GM19468 (cell line): ENCODE results near the gene DDX5.

ENCODE experiments used
- ATAC-seq: cut with Tn5 transposase; IDR thresholded peaks from one replicate; pipeline ENCODE4 v1.9.1; 2021; ENCODE audit warnings: mild to moderate bottlenecking, moderate library complexity, moderate number of reproducible peaks; ENCODE audit not compliant: unreplicated experiment; ENCODE audit errors: extremely low read depth

DDX5 gene

DNA sequence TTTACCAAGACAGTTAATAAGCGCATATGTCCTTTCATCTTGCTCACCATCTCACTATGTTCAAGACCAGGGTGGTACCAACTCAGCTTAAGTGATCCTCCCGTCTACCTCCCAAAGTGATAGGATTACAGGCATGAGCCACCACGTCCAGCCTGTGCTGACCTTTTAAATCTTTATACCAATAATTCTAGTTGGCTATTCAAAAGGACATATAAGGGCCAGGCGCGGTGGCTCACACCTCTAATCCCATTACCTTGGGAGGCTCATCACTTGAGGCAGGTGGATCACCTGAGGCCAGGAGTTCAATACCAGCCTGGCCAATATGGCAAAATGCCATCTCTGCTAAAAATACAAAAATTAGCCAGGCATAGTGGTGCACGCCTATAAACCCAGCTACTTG is 3.1 kb upstream of the DDX5 start:
- no peak for ATAC-seq

DNA sequence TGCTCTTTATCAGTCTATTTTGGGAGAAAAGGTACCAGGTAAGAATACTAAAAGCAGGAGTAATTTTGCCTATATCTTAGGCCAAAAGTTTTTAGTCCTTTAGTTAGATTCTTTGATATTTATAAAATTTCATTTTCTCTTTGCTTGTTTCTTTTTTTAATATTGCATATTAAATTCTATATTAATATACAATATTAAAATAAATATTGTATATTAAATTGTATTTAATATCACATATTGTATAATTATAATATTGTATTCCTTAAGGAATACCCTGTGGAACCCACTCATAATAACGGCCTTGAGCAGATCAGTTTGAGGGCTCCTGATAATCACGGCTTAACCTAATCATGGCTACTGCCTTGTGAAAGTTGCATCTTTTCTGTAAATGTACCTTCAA is 2.6 kb upstream of the DDX5 start:
- ATAC-seq = no peak

DNA sequence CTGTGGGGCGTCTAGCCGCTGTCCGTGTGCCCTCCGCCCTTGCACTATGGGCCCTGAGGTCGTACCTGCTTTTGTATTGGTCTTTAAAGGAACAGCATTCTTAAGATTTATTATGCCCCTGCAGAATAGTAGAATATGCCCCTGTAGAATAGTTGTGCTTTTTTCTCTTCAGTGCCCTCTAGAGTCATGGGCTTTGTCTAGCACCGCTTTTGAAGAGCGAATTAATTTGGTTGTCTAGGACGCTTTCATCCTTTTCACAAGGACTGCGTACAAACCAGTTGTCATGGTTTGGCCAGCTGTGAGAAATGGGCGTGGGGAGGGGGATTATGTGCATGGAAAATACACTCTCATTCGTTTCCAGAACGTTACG is 1.3 kb upstream of the DDX5 start:
- no peak for ATAC-seq

DNA sequence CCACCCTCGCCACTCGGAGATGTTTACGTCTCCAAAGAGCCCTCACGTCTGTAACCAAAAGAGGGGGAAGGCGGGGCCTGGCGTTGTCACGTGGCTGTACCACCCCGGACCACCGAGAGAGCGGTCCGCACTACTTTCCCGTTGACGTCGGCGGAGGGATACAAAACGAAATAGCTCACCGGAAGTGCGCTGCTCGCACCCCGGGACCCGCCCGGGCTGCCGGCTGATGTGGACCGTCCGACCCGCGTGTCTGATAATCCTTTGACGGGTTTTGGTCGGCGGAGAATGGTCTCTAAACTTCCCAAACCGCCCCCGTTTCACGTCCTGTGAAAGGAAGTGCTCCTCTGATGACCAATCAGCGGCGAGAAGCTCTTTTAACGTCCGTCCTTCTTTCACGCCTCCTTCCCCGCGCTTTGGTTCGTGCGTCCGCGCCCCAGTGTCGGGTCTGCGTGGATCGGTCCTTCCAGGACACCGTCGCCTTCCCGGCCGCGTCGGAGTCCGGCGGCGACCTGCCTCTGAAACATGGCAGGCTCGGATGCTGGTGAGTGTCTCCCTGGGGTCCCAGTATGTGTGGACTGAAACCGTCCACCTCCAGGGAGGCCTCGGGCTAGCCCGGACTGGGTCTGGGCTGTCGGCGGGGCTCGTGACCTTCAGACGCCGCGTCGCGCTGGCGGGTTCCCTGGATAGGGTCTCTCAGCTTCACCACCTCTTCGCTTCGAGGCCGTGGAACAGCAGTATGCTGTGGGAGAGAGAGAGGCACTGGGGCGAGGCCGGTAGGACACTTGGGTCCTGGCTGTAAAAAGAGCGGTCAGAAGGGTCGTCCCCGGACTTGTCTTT is 705 bp upstream of the DDX5 start, which contains the start of gene CEP95:
TSS of gene CEP95 (plus strand) at position 402 of the 837 bp plus-strand sequence. CDS start at position 523, 121 bp downstream.
- peak; percentile 40 for ATAC-seq

DNA sequence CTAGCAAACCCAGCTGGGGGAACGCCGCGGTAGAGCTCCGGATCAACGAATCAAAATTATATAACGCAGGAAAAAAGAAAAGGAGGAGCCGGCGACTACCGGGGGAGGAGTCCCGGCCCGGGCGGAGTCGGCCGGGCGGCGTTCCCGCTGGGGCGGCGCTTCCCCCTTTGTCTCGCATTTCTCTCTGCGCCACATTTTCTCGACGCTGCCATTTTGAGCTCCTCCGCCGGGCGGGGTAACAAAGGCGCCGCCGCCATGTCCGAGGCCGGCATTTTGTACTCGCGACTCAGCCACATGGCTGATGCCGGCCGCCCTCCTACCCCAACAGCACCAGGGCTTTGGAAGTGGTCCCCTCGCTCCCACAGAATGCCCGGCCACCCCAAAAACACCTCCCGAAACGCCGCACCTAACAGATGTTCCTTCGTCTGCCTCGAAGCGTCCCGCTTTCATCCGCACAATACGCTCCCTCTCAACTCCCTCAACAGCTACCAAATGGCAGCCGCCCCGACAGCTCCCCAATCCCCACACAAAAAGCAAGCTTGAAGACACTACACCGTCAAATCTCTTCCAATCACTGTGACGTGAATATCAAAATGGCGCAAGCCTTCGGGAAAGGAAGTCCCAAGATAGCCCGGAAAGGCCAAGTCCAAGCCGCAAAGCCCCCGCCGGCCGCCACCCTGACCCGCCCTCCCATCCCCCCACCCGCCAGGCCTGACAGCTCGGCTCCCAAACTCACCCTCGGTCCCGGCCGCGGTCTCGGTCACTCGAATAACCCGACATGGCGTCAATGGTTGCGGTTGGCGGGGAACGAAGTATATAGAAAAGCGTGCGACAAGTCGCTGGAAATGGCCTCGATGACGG is 519 bp downstream of the DDX5 start:
- no peak for ATAC-seq

DNA sequence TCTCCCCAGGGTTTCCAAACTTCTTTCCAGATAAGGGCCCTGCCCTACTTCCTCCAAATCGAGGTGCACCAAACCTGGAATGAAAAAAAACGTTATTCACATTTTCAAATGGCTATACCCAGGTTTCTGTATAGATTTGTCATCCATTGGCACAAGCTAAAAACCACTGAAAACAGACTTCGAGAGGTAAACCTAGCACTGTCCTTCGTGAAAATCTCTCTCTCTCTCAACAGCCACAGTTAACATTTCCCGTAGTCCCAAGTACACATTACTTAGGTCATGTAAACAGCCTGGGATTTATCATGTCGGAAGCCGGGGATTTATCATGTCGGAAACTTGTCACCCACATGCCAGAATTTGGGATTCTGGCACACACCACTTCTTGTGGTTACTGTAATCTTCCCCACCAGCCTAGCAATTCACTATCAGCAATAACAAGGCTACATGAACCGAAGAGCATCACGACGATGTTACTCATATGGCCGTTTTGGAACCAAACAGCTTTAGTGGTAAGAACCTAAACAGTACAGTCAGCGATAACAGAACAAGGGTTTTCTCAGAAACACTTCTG is 1.2 kb downstream of the DDX5 start:
- ATAC-seq = no peak

DNA sequence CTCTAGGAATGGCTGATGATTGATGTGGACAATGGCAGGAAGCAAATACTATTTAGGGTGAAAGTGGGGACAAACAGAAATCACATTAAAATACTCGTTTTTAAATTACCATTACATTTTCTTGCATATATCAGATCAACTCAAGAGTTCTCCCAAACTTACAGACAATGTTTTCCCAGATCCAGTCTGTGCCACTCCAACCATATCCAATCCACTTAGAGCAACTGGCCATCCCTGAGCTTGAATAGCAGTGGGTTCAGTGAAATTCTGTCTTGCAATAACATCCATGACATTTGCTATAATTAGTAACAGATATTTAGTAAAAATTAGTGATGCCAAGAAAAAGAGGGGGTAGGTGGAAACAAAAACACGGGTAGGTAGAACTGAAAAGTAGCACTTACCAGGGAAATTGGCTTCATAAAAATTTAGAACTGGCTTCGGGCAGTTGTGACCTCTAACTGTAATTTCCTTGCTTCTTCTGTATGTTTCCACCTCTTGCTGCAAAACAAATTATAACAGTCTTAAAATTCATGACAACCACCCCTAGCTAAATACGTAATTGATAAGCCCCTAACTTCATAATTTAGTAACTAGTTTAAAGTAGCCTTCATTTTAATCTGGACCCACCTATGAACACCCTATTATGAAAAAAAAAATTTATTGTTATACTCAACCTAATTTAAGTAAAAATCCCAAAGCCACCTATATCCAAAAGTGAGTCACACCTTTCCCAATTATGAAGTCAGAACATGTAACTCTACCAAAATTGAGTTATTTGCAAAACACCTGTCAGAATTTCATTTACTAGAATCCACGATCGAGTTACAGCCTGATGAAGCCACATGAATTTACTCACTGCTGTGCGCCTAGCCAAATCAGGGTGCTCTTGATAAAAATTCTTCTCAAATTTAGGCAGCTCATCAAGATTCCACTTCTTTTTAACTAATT is 2.0 kb downstream of the DDX5 start:
- no peak for ATAC-seq

DNA sequence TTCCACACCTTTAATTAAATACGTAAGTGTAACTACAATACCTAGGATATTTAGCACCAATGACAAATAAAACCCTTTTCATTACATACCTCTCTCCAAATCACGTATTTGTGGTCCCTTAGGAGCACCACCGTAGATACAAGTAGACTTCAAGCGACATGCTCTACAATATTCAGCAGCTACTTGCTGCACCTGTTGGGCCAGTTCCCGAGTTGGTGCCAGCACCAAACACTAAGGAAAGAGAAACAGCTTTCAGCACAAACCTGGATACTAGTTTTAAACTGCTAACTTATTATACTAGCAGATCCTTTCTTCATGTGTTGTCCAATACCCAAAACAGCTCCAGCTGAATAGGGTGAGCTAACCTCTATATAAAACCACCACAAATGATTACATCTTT is 2.7 kb downstream of the DDX5 start:
- ATAC-seq = no peak

DNA sequence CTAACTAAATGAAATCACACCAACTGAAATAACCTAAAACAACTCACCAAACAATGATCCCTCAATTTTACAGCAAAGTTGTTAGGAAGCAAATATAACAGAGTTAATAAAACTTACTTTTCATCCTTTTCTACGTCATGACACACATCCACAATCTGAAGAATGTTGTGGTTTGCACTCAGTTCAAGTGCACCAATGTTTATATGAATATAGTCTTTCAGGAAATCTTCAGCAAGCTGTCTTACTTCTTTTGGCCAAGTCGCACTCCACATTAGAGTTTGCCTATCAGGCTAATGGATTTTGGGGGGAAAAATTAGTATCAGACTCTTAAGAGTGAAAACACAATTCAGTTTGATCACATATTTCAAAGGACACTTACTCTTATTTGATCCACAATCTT is 3.3 kb downstream of the DDX5 start:
- no peak for ATAC-seq

DNA sequence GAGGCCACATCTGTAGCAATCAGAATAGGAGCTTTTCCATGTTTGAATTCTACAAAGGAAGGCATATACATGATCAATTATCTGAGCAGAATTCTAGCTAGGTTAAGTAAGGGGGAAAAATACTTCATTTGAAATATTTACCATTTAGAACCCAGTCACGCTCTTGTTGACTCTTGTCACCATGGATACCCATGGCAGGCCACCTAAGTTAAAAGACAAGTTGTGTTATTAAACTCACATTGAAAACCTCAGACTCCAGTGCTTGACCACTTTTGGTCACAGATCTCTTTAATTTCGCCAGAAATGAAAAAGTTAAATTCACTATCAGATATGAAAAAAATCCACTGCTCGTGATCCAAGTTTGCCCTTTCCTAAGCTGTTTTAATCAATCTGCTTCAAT is 4.1 kb downstream of the DDX5 start:
- ATAC-seq = no peak

DNA sequence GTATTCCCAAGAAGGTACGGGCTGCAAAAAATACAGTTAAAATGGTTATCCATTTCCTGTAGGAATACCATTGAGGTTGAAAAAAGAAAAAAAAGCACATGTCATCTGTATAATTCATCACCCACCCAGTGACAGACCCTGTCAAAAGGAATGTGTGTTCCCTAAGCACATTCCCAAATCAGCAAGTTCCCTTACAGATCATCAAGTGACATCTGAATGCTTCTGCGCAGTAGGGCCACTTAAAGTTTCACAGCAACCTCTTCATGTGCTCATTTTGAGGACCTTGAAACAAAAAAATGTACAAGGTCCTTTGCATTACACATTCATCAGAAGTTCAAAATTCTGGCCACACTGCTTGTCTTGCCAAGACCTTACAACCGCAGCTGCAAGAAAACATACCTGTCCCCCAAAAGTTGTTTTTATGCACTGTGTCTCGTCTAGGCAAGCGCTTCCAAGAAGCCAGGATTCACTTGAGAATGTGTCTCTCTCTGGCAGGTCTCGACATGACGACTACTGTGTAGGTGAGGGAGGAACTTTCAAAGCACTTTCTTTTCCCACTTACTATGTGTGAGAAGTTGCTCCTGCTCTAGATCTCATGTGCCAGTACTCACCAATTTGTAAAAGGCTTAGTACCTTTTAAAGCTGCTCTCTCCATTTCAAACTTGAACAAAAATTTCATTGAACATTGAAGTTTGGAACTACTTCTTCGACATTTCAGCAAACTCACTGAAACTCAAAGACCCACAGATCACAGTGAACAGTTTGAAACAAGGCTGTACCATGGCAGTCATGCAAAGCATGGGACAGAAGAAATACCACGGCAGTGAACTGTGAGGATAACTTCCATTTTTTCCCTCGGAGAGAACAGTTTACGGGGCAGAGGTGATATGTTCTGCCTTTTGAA is 5.0 kb downstream of the DDX5 start:
- no peak for ATAC-seq

DNA sequence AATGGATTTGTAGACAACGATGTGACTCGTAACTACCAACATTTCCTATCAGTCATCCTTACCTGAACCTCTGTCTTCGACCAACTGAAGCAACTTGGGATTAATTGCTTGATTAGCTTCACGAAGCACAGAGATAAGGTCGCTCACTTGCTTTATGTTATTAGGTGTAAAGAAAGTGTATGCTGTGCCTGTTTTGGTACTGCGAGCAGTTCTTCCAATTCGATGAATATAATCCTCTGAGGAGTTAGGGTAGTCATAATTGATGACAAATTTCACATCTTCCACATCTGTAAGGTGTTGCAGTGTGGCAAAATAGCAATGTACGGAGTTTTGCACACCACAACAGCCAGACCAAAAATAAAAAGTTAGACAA is 5.6 kb downstream of the DDX5 start:
- ATAC-seq = no peak

DNA sequence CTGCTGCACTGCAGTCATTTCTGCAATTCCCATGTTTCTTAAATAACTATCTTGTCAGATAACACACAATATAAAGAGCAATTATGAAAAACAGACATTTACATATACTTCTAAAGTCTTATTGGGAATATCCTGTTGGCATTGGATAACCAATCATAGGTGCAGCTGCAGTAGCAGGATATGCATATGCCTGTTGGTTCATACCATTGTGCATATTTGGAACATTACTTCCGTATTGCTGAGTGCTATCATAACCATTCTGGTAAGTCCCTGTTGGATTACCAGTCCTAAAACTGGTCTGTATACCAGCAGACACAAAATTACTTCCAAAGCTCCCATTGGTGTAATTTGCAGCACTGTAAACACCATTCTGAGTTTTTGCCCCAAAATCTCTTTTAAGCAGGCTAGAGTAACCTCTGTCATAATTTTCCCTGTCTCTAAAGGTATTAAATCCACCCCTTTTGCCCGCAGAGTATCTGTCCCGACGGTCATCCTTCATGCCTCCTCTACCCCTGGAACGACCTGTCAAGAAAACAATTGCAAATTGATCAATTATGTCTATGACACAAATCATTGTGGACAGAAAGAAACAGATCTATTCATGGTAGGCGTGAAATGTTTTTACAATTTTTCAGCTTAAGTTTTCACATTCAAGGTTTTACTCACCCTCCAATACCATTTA is 6.1 kb downstream of the DDX5 start:
- no peak for ATAC-seq

DNA sequence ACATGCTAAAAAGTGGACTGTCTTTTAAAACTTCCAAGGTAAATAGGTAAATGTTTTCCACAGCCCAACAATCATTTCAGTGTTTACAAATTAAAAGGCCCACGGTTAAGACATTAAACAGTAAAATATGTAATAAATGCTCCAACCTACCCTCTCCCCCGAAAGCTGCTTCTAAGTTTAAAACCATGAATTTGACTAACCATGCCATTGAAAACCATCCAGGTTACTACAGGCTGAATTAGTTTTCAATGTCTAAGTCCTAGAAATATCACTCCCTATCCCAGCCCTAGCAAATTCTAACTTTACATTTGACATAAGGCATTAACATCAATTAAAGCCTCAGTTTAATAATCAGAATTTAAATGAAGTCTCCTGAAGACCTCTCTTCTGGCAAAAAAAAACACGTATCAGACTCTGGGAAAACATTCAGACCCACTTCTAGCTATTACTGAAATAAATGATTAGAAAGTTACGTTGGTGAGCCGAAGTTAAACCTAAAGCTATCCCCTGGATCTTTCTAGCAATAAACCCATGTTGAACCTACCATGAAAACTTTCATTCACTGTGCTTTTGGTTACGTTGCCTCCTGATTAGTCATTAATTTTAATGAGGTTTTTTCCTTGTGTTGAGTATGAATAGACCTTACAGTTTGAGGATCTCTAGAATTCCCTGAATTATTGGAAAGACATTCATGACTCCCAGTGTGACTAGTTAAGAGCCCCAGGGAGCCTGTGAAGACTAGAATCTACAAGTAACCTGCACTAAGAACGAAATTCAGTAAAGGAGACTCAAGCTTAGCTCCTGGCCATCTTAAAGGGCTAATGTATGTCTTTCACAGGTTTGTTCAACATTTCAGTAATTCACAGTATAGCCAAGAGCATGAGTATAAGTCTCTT is 7.5 kb downstream of the DDX5 start:
- no peak for ATAC-seq

DNA sequence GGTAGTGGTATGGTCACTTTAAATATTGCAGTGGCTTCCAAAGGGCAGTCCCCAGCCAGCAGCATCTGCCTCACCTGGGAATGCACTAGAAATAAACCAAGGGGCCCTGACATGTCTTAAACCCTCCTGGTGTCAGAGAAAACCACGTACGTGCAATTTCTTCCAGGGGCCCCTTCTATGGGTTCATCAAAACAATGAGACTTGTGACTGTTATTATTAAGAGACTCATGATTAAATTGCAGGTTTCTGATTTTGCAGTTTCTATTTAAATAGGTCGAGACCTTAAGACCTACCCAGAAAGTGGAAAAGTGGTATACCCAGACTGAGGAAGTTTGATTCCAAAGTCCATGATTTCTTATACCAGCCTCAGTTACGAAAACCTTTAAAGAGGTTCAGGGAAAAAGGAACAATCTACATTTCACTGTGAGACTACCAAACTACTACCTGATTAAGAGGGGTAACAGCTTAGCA is 8.5 kb downstream of the DDX5 start:
- no peak for ATAC-seq

DNA sequence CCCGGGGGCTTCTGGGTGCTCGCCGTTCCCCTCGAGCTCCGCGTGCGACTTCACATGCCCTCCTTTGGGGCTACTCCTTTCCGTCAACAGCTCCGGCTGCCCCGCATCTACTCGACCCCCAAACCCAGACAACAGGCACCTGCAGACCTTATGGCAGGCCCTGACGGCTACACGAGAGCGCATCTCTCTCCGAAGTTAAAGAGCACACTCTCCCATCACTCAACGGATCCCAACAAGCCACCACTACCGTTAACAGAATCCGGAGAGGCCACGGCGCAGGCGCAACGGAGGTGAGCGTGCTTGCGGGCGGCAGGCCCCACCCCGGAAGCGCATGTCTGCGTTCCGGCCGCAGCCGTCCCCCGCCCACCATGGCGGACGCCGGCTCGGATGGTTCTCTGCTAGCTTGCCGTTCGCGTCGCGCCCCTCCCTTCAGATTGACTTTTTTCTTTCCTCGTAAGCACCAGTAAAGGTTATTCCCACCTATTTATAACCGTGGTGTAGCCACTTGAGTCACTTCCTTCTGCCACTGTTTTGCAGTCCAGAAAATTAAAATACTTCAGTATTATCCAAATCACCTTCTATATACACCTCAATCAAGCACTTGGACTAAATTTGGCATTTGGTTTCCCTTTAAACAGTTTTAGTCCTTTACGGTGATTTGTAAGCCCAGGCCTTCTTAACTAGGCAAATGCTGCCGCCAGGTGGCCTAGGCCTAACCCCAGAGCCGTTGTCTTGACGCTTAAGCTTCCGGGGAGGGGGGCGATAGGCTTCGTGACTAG is 9.1 kb downstream of the DDX5 start, which contains the start of gene POLG2:
TSS of gene POLG2 (minus strand) at position 269 of the 779 bp plus-strand sequence. CDS start at position 183, 86 bp downstream.
- ATAC-seq = peak; percentile 59
